Cerebellar nuclear complex (tissue), 1 donor: ENCODE measurements around the gene ATG2A.

Experiments
- DNase-seq, 2 experiments: peaks; one replicate each; lab custom pipeline; 2025; lab: John Stamatoyannopoulos, UW

ATG2A gene

DNA sequence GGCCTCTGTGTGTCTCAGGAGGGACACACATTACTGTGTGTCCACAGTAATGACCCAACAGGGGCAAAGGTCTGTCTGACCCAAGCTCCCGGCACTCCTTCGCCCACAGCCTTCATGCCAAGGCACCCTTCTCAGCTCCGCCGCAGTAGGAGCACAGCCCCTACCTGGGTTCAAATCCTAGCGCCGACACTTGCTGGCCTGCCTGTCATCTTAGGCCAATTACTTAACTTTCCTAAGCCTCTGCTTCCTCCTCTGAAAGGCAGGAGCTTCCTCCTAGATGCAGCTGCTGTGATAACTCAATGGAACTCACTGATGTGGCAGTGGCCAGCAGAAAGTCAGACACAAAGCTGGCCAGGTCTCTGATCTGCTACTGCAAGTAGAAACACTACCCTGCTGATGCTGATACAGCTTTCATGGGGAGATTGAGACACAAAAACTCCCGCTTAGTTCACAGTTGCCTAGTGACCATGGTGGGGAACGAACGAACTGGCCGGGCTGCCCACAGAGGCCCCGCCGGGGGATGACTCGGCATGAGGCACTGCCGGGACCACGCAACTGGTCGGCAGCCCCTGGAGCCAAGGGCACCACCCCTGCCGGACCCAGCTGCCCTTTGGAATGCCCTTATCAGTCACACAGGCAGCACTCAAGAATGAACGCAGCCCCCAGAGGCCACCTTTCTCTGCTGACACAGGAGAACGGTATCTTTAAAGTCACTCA, 46.7 kb downstream of the ATG2A start:
- no peak for DNase-seq

GRCh38 chr11:64869571-64870175, 47.3 kb downstream of the ATG2A start:
- no peak for DNase-seq

- DNase-seq: no peak
Measured at GRCh38 chr11:64868904-64869570, 48.0 kb downstream of the ATG2A start.

GRCh38 chr11:64867748-64868462, 49.1 kb downstream of the ATG2A start:
- DNase-seq: no peak

DNA sequence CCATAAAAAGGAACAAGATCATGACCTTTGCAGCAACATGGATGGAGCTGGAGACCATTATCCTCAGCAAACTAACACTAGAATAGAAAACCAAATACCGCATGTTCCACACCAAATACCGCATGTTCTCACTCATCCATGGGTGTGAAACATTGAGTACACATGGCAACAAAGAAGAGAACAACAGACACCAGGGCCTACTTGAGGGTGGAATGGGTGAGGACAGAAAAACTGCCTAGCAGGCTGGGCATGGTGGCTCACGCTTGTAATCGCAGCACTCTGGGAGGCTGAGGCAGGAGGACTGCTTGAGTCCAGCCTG, 50.9 kb downstream of the ATG2A start:
- DNase-seq: no peak

- no peak for DNase-seq
Measured at GRCh38 chr11:64865286-64866172, 51.5 kb downstream of the ATG2A start.

- no peak for DNase-seq
Measured at GRCh38 chr11:64864473-64865285, 52.3 kb downstream of the ATG2A start.

GRCh38 chr11:64864135-64864472, 52.9 kb downstream of the ATG2A start:
- DNase-seq: no peak

DNA sequence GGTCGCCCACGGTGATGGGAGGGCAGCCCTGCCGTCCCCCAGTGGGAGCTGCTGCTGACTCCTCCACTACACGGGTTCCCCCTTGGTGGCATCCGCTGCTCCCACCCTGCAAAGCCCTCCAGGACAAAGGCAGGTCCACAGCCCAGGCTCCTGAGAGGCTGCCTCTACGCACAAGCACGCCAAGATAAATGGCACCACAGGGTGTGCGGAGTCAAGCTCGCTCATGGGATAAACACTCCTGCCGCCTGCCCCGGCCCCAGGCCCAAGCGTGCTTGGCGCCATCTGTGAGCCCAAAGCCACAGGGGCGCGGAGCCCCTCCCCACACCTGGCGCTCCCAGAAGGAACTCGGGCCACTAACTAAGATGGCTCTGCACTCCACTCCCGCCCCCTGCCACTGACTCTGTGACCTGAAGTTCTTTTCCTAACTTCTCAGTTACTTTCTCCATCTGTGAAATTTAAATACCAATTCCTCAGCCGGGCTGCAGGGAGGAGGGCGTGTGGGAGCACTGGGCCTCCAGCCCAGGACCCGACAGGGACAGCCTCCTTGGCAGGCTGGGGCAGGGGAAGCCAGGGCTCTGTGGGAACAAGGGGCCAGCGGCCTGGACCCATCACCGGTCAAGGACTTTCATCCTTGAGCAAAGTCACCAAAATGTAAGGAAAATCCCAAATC, 53.5 kb downstream of the ATG2A start:
- no peak for DNase-seq

DNA sequence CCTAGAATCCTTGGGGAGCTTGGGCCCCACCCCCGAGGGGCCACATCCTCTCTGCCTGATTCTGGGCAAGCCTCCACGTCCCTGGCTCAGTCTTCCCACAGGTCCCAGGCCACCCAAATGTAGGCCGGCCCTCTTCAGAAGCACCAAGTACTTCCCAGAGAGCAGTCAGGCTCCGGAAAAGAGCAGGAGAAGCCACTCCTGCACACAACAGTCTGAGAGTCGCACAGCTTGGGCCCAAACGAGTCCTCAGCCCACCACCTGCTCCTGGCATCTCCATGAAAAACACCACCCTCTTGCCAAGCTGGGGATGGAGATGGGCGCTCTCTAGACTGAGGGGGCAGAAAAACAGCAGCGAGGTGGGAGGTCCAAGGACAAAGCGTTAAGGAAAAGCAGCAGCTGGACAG, 54.0 kb downstream of the ATG2A start:
- DNase-seq: no peak

GRCh38 chr11:64861227-64861975, 55.6 kb downstream of the ATG2A start:
- no peak for DNase-seq

DNA sequence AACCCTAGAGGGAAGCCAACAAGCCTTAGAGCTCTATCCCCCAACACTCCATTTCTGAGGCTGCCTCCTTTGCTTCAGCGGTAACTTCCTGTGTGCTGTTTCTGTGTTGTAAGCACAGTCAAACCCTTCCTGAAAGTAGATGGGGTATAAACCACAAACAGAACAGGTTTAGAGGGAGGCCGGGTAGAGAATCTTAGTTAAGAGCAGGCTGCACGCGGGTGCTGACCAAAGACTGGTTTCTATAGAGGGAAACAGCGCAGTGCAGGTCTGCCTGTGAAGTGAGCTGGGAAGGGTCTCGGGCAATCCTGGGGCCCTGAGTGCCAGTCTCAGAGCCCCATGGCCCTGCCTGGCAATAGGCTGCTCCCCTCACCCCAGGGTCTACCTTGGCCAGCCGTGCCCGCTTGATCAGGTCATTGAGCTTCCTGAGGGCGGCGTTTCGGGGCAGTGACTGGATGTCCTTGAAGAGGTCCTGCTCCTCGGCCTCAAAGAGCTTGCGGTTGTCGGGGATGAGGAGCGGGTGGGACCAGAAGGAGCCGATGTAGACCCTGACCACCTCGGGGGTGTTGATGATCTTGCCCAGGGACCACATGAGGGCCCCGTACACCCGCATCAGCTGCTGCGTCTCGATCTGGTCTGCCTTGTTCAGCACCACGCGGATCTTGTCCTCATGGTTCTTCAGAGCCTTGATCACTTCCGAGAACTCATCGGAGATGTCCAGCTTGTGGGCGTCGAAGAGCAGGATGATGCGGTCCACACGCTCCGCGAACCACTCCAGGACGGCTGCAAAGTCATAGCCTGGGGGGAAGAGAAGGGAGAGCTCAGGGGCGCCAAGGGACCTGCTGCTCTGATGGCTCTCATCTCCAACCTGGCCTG, 57.2 kb downstream of the ATG2A start:
- no peak for DNase-seq

DNA sequence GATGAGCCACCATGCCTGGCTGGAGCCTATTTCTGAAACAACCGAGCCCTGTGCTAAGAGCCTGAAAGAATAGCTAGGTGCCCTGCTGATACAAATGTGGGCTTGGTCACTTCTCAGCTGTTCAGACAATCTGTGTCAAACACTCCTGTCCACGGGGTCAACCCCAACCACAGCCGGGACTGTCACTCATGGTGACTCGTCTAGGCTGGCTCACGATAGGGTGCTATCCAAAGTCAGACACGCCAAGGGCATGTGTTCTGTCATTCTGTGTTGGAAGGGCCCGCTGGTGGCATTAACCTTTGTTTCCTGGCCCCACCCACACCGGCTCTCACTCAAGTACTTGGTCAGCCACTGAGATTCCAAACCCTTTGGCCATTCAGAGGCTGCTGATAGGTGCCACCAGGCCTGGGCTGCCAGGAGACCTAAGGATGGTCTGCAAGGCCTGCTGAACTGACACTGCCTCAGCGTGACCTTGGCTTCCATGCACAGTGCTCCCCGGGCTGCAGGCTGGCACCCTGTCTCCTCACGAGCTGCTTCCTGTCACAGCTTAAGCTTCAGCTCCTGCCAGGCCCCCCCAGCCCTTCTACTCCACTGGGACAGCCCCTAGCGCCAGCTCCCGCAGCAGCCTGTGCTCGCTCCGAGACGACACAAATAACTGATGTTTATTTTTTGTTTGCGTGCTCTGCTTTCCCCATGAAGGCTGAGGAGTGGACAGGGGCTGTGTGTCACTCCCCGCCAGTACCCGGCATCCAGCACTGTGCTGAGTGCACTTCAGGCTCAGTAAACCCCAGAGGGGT, 58.3 kb downstream of the ATG2A start:
- no peak for DNase-seq

DNA sequence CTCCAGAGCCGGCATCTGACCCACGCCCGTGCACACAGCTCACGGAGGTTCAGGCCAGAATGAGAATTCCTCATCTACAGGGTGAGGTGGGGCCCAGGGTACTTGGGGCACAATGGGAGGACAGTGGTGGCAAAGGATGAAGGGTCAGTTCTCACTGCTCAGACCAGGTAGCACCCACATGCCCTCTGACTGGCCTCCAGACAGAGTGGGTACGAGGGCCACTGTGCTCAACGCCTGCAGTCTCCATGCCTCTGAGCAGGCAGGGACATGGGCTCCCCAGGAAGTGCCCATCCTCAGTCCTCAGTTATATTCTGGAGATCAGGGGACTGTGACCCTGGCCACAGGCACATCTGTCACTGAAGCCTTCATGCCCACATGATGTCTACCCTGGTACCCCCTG, 59.5 kb downstream of the ATG2A start:
- DNase-seq: no peak

DNA sequence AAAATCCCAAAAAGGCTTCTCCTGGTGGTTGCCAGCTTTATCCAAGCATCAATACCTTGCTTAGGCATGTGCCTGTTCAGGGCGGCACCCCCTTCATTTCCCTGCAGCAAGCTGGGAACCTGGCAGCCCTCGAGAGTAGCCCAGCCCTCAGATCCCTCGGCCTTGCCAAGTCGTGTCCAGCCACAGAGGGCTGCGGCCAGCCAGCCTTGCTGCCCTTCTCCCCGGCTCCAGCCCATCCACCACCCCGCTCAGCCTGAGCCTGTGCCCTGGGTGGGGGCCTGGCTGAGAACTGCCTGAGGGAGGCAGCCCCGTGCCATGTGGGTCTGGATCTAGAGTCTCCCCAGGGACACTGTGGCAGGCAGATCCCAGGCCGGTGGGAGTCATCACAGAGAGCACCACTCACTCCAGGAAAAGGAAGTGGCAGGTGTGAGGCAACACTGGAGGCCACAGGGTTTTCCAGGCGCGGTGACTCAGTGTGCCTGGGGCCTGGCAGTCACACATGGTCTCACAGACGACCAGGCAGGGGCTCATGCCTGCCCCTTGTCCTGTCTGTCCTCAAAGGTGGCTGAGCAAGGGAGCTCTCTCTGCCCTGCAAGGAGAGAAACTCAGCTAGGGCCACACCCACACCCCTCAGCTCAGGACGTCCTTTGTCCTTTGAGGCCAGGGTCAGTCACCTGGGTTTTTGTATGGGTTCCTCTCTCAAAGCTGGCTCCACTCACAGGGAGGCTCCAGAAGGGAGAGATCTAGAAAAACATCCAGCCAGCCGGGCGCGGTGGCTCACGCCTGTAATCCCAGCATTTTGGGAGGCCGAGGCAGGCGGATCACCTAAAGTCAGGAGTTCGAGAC, 60.4 kb downstream of the ATG2A start:
- DNase-seq: peak in 1 of 2 experiments; percentile 68

GRCh38 chr11:64855596-64856304, 61.3 kb downstream of the ATG2A start:
- no peak for DNase-seq
